LNCaP clone FGC (cell line): ENCODE results near the gene OST4.

Source experiments
- DNase-seq: peaks from one replicate; pipeline ENCODE4 v3.0.0-alpha.2; 2011; ENCODE audit warnings: low read depth
- H3K4me3 ChIP-seq: 2 replicates; pipeline ENCODE4 v1.5.1; 2011; ENCODE audit warnings: mild to moderate bottlenecking, low read depth, low read length, control low read depth
- CTCF ChIP-seq: IDR thresholded peaks from 2 replicates; pipeline ENCODE4 v1.5.1; 2012; ENCODE audit warnings: mild to moderate bottlenecking; ENCODE audit not compliant: control insufficient read depth, insufficient read depth; ENCODE audit errors: extremely low read depth

OST4 gene

DNA sequence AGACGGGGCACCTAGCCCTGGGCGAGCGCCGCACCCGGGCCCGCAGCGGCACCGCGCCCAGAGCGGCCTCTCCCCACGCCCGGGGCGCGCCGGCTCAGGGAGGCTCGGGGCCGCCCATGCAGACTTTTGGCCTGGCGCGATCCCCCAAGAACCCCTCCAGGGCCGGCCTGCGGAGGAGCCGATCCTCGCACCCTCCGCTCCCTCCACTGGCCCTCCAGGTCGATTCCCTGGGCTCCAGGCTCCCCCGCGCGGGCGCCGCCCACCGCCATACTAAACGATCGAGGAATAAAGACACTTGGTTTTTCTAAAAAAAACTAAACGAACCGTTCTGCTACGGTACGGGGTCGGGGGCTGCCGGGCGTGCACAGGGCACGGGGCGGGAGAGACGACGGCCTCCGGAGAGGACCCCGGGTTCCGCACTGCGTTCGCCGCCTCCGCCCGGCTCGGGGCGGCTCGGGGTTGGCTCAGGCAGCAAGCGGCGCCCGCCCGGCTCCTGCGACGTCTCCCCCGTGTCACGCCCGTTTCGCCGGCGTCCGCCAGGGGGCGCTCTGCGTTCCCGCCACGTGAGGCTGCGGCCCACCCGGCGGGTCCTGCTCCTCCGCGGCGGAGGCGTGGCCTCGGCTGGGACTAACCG, 14.8 kb upstream of the OST4 start:
- peak; percentile 50 for DNase-seq

GRCh38 chr2:27085673-27086089, 14.2 kb upstream of the OST4 start:
- TF ChIP-seq CTCF, result peak; percentile 34; the same call in 1 of the 2 replicates
- peak overlapping the region; percentile 56 for H3K4me3 ChIP-seq
- no peak for DNase-seq

More for the DNA sequence above, 14.8 kb upstream of the OST4 start:
- peak overlapping the region; percentile 61 for H3K4me3 ChIP-seq
- peak; percentile 95 for TF ChIP-seq CTCF

DNA sequence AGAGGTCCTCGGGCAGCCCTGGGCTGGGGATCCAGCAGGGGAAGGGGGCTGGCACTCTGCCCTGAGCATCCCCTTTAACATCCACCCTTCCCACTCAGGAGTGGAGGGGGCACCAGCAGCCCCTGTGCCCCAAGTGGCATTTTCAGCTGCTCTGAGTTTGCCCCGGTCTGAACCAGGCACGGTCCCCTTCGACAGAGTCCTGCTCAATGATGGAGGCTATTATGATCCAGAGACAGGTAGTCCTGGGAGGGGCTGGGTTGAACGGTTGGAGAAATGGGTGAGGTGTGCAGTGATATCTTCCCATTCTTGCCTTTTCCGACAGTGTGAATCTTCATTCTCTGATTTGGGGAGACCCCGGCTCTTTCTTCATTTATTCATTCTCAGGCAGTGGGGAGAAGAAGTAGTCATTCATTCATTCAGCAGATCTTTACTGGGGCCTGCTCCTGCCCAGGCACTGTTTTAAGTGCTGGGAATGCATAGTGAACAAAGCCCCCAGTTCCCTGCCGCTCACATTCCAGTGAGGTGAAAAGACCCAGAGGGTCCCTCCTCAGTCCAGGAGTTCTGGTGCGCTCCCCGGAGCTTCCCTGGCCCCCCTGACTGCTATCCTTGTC, 13.7 kb upstream of the OST4 start:
- no peak for DNase-seq
- peak overlapping the region; percentile 56 for H3K4me3 ChIP-seq

GRCh38 chr2:27084297-27085061, 13.0 kb upstream of the OST4 start:
- H3K4me3 ChIP-seq, result no peak overlapping the region
- no peak for TF ChIP-seq CTCF
- no peak for DNase-seq

More for the DNA sequence above, 13.7 kb upstream of the OST4 start:
- TF ChIP-seq CTCF, result no peak

GRCh38 chr2:27083410-27084296, 12.2 kb upstream of the OST4 start:
- DNase-seq, result no peak
- no peak for TF ChIP-seq CTCF
- H3K4me3 ChIP-seq, result no peak overlapping the region

DNA sequence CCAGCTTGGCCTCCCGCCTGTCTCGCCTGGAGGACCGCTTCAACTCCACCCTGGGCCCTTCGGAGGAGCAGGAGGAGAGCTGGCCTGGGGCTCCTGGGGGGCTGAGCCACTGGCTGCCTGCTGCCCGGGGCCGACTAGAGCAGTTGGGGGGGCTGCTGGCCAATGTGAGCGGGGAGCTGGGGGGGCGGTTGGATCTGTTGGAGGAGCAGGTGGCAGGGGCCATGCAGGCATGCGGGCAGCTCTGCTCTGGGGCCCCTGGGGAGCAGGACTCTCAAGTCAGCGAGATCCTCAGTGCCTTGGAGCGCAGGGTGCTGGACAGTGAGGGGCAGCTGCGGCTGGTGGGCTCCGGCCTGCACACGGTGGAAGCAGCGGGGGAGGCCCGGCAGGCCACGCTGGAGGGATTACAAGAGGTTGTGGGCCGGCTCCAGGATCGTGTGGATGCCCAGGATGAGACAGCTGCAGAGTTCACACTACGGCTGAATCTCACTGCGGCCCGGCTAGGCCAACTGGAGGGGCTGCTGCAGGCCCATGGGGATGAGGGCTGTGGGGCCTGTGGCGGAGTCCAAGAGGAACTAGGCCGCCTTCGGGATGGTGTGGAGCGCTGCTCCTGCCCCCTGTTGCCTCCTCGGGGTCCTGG, 11.4 kb upstream of the OST4 start:
- no peak for TF ChIP-seq CTCF
- DNase-seq, result no peak
- no peak overlapping the region for H3K4me3 ChIP-seq
